Gastroesophageal sphincter (tissue), 4 donors: ENCODE measurements around the gene DPP7. TPM values are rescaled to one million over a fixed set of nuclear protein-coding genes. Genes with fewer than 3 reads are reported as not detected.

Experiments used
- ATAC-seq: fragments of 150-250 bp; one replicate; pipeline ENCODE4 v1.9.1; 2016; ENCODE audit warnings: mild to moderate bottlenecking, moderate library complexity
- H3K27ac ChIP-seq, 4 donors: fragments of 200-600 bp; sonication (generic) in 3 of 4; 1 replicate in 3 of 4; 2 replicates in 1 of 4; pipeline ENCODE4 v1.5.1; 2016 to 2019
- H3K27me3 ChIP-seq: fragments of 200-600 bp; sonication (generic); one replicate; pipeline ENCODE4 v1.5.1; 2019
- H3K36me3 ChIP-seq, 2 donors: fragments of 200-600 bp; sonication (generic); one replicate each; pipeline ENCODE4 v1.5.1; 2019; ENCODE audit warnings: control low read depth in 1 of 2
- H3K4me1 ChIP-seq, 3 donors: fragments of 200-600 bp; sonication (generic); 1 replicate in 2 of 3; 2 replicates in 1 of 3; pipeline ENCODE4 v1.5.1; 2016 to 2019; ENCODE audit warnings: control low read depth in 2 of 3
- H3K4me3 ChIP-seq, 2 donors: fragments of 200-600 bp; sonication (generic); one replicate each; pipeline ENCODE4 v1.5.1; 2019; ENCODE audit warnings: mild to moderate bottlenecking in 1 of 2, moderate library complexity in 1 of 2
- H3K9me3 ChIP-seq, 3 donors: fragments of 200-600 bp; sonication (generic); one replicate each; pipeline ENCODE4 v1.5.1; 2017 to 2019; ENCODE audit warnings: control low read depth in 2 of 3
- CTCF ChIP-seq, 4 experiments: fragments of 200-600 bp in 2 of 4; fragments of 450-650 bp in 2 of 4; sonication (generic) in 1 of 4; IDR thresholded peaks; one replicate each; pipeline ENCODE4 v1.5.1; 2017 to 2019; ENCODE audit warnings: antibody characterized with exemption in 4 of 4, mild to moderate bottlenecking in 2 of 4, moderate library complexity in 2 of 4
- EP300 ChIP-seq: sonication (generic); formaldehyde crosslinking; IDR thresholded peaks from one replicate; pipeline ENCODE4 v1.6.1; 2017; ENCODE audit warnings: antibody characterized with exemption, mild to moderate bottlenecking
- POLR2A ChIP-seq, 2 donors: fragments of 450-650 bp; IDR thresholded peaks; one replicate each; pipeline ENCODE4 v1.6.1; 2017; ENCODE audit warnings: antibody characterized with exemption in 2 of 2, mild to moderate bottlenecking in 2 of 2, moderate library complexity in 1 of 2
- POLR2AphosphoS5 ChIP-seq: sonication (generic); formaldehyde crosslinking; IDR thresholded peaks from one replicate; pipeline ENCODE4 v1.6.1; 2017; ENCODE audit warnings: antibody characterized with exemption
- WGBS, 2 donors: methylation state at CpG; one replicate each; pipeline ENCODE4 v1.1.5; 2018; ENCODE audit warnings: low coverage in 1 of 2; 5-methylcytosine and 5-hydroxymethylcytosine counted together
- total RNA-seq, 4 donors: library from RNA; depleted of rRNA; stranded (reverse); fragments of >200 nt; gene quantifications; one replicate each; pipeline ENCODE4 v1.1.0, GENCODE V29; 2016

The DPP7 gene
- total RNA-seq, 4 donors from 2014 or later, result 74.5 to 124 (median 111) TPM

DNA sequence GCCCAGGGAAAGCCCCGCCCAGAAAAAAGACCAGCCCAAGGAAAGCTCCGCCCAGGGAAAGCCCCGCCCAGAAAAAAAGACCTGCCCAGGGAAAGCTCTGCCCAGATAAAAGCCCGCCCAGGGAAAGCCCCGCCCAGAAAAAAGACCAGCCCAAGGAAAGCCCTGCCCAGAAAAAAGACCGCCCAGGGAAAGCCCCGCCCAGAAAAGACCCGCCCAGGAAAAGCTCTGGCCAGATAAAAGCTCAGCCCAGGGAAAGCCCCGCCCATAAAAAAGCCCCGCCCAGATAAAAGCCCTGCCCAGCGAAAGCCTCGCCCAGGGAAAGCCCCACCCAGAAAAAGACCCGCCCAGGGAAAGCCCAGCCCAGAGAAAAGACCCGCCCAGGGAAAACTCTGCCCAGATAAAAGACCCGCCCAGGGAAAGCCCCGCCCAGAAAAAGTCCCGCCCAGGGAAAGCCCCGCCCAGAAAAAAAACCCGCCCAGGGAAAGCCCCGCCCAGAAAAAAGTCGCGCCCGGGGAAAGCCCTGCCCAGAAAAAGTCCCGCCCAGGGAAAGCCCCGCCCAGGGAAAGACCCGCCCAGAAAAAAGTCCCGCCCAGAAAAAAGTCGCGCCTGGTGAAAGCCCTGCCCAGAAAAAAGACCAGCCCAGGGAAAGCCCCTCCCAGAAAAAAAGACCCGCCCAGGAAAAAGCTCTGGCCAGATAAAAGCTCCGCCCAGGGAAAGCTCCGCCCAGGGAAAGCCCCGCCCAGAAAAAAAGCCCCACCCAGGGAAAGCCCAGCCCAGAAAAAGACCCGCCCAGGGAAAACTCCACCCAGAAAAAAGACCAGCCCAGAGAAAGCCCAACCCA, 36.3 kb upstream of the DPP7 start:
- Histone ChIP-seq H3K4me3 (no peak overlapping the region), H3K27ac (no peak overlapping the region), H3K9me3 (no peaks in the 10 kb centered on the region), H3K27me3 (peaks cover 78% of the 10 kb centered on the region), H3K4me1 (no peaks in the 10 kb centered on the region), H3K36me3 (no peaks in the 10 kb centered on the region)
- no peak for ATAC-seq
- WGBS, 2 donors, result 30 to 45% methylated on average over 4 of the region's 34 CpGs
- TF ChIP-seq POLR2A (IDR thresholded peaks at IDR 0.05), result no peak
- no peak for TF ChIP-seq POLR2AphosphoS5
- no peak for TF ChIP-seq EP300
- no peak for TF ChIP-seq CTCF (IDR thresholded peaks at IDR 0.05)

- Histone ChIP-seq H3K4me1 (no peaks in the 10 kb centered on the region), H3K4me3 (no peak overlapping the region), H3K27me3 (peaks cover 78% of the 10 kb centered on the region), H3K36me3 (no peaks in the 10 kb centered on the region), H3K27ac (no peak overlapping the region), H3K9me3 (no peaks in the 10 kb centered on the region)
- TF ChIP-seq CTCF (IDR thresholded peaks at IDR 0.05) (no peak), POLR2AphosphoS5 (no peak), POLR2A (IDR thresholded peaks at IDR 0.05) (no peak), EP300 (no peak)
- no peak for ATAC-seq
- WGBS, 2 donors, result 48 to 72% methylated on average over 5 to 12 of the region's 20 CpGs
These were observed 35.5 kb upstream of the DPP7 start for GRCh38 chr9:137149942-137150616.

DNA sequence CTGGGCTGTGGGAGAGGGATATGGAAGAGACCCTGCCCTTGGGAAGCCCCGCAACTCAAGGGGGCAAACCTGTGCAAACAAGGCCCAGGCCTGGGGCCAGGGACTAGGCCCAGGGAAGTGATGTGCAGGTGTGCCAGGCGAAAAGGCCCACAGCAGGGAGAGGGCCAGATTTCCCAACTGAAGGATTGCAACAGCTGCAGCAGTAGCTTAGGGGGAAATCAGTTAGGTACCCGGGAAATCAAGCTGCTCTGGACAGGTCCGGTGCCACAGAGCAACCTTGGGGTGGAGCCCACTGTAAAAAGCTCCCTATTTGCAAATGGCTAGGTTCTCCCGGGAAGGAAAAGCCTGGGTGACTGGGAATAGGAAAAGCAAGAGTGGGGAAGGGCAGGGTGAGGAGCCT, 34.8 kb upstream of the DPP7 start:
- Histone ChIP-seq H3K27me3 (peaks cover 73% of the 10 kb centered on the region), H3K27ac (no peak overlapping the region), H3K4me3 (no peak overlapping the region), H3K4me1 (no peaks in the 10 kb centered on the region), H3K9me3 (no peaks in the 10 kb centered on the region), H3K36me3 (no peaks in the 10 kb centered on the region)
- WGBS, 2 donors, result 71% methylated on average over 1 of the region's 5 CpGs; no CpG with 5 or more reads in 1 of the 2 donors
- no peak for ATAC-seq
- TF ChIP-seq POLR2A (IDR thresholded peaks at IDR 0.05) (no peak), POLR2AphosphoS5 (no peak), CTCF (IDR thresholded peaks at IDR 0.05) (no peak), EP300 (no peak)

DNA sequence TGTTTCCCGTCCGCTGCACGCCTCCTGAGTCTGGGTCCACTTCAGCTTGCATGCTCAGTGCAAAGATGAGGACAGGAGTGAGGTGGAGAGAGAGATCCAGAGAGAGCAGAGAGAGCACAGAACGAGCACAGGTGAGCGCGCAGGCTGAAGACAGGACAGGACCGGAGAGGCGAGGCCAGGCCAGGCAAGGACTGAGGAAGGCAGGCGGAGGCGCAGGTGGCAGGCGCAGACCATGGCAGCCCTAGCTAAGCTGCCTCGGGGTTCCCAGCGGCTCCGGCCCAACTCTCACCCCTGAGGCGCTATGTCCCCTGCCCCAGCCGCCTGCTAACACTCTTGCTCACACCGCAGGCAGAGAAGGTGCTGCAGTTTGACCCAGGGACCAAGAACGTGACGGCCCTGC, 34.1 kb upstream of the DPP7 start:
- Histone ChIP-seq H3K4me1 (no peaks in the 10 kb centered on the region), H3K9me3 (no peaks in the 10 kb centered on the region), H3K36me3 (no peaks in the 10 kb centered on the region), H3K27ac (no peak overlapping the region), H3K27me3 (peaks cover 77% of the 10 kb centered on the region), H3K4me3 (no peak overlapping the region)
- no peak for ATAC-seq
- no peak for TF ChIP-seq CTCF (IDR thresholded peaks at IDR 0.05)
- TF ChIP-seq POLR2AphosphoS5, result no peak
- no peak for TF ChIP-seq POLR2A (IDR thresholded peaks at IDR 0.05)
- TF ChIP-seq EP300, result no peak
- WGBS, 2 donors, result no CpG with 5 or more reads among the region's 19 CpGs

DNA sequence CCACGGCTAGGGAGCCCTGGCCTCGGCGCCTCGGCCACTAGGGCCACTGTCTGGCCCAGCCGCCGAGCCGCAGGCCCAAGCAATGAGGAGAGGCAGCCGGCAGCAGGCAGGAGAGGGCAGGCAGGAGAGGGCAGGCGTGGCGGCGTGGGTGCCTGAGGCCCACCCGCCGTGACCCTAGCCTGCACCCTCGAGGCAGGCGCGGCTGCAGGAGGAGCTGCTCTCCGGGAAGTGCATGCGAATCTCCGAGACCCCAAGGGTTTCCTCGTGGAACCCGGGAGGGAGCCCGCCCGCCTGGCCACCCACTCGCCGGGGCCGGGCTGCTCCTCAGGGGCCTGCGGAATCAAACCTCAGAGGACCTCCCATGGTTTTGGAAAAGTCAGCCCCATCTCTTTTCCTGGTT, 33.7 kb upstream of the DPP7 start:
- Histone ChIP-seq H3K9me3 (no peaks in the 10 kb centered on the region), H3K27ac (no peak overlapping the region), H3K4me1 (no peaks in the 10 kb centered on the region), H3K36me3 (no peaks in the 10 kb centered on the region), H3K27me3 (peaks cover 77% of the 10 kb centered on the region), H3K4me3 (no peak overlapping the region)
- TF ChIP-seq POLR2AphosphoS5 (no peak), EP300 (no peak), POLR2A (IDR thresholded peaks at IDR 0.05) (no peak), CTCF (IDR thresholded peaks at IDR 0.05) (no peak)
- 63% methylated on average over 10 of the region's 27 CpGs; no CpG with 5 or more reads in 1 of the 2 donors for WGBS, 2 donors
- no peak for ATAC-seq
